ENCODE measurements around the gene RBBP5.

The RBBP5 gene

GRCh38 chr1:205058853-205059252, 62.9 kb downstream of the RBBP5 start:
- in situ Hi-C loops (cut with MboI; ENCODE audit: low sequenced_read_pairs) = no loop called here

DNA sequence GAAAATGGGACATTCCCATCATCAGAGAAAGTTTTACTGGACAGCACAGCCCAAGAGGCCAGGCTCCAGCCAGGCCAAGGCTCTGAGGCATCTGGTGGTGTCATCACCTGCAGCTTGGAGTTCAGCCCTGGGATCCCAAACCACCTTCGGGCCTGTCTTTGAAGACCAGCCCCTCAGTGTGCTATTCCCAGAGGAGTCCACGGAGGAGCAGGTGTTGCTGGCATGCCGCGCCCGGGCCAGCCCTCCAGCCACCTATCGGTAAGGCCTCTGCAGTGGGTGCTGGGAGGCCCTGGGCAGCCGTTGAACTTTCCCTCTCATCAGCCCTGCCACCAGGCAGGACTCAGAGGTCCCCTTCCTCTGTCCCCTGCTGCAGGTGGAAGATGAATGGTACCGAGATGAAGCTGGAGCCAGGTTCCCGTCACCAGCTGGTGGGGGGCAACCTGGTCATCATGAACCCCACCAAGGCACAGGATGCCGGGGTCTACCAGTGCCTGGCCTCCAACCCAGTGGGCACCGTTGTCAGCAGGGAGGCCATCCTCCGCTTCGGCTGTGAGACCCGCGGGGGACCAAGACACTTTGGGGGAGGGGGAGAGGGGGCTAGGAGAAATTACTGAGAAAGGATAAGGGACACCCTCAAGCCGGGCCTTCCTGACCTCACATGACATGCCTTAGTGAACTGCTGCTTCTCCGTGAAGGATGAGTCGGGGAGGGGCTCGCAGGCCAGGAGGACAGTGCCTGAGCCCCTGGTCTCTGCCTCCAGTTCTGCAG, 63.8 kb downstream of the RBBP5 start:
- in situ Hi-C loops (cut with MboI; ENCODE audit: low sequenced_read_pairs) = no loop called here

GRCh38 chr1:205056956-205057568, 64.7 kb downstream of the RBBP5 start:
- in situ Hi-C loops (cut with MboI; ENCODE audit: low sequenced_read_pairs) = no loop called here

- in situ Hi-C loops (cut with MboI; ENCODE audit: low sequenced_read_pairs) = no loop called here
These were observed 65.6 kb downstream of the RBBP5 start for GRCh38 chr1:205056188-205056611.

- in situ Hi-C loops (cut with MboI; ENCODE audit: low sequenced_read_pairs) = no loop called here
These were observed 67.8 kb downstream of the RBBP5 start for GRCh38 chr1:205054013-205054412.

- in situ Hi-C loops (cut with MboI; ENCODE audit: low sequenced_read_pairs) = no loop called here
These were observed 68.5 kb downstream of the RBBP5 start for GRCh38 chr1:205053296-205053695.

- in situ Hi-C loops (cut with MboI; ENCODE audit: low sequenced_read_pairs) = no loop called here
These were observed 69.1 kb downstream of the RBBP5 start for GRCh38 chr1:205052690-205053089.

- in situ Hi-C loops (cut with MboI; ENCODE audit: low sequenced_read_pairs) = no loop called here
These were observed 72.3 kb downstream of the RBBP5 start for GRCh38 chr1:205049479-205049878.

GRCh38 chr1:205048382-205048781, 73.4 kb downstream of the RBBP5 start:
- in situ Hi-C loops (cut with MboI; ENCODE audit: low sequenced_read_pairs) = no loop called here

- in situ Hi-C loops (cut with MboI; ENCODE audit: low sequenced_read_pairs) = no loop called here
These were observed 74.0 kb downstream of the RBBP5 start for GRCh38 chr1:205047764-205048231.

DNA sequence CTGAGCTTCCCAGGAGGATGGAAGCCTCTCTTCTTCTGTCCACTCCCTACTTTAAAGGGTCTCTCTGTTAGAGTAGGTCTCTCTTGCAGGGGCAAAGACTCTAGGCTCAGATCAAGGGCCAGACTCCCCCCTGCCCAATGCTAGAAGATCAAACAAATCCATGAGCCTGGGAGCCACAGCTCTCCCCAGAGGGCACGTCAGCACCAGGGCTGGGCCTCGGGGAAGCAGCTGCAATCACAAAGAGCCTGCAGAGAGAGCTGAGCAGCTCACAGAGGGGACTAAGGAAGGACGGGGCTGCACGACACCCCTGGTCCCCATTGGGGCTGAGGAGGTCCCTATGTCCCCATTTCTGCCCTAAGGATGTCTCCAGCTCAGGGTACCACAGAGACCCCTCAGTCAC, 74.9 kb downstream of the RBBP5 start:
- in situ Hi-C loops (cut with MboI; ENCODE audit: low sequenced_read_pairs) = no loop called here

- in situ Hi-C loops (cut with MboI; ENCODE audit: low sequenced_read_pairs) = no loop called here
These were observed 76.6 kb downstream of the RBBP5 start for GRCh38 chr1:205045146-205045545.

DNA sequence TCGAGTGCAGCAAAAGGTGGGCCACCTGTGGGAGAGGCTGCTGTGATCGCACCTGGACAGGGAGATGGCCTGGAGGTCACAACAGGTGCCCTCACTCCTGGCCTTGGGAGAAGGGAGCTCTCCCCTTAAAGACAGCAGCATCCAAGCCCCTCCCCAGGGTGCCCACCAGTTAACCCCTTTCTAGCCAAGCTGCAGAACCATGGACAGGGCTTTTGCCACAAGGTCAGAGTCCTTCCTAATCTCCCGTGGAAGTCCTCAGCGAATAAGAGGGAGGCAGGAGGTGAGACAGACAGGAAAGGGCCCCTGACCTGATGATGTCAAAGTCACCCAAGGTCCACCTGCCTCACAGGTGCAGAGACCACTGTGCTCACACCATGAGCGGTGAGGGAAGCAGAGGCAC, 77.0 kb downstream of the RBBP5 start:
- in situ Hi-C loops (cut with MboI; ENCODE audit: low sequenced_read_pairs) = no loop called here

GRCh38 chr1:205043866-205044265, 77.9 kb downstream of the RBBP5 start:
- in situ Hi-C loops (cut with MboI; ENCODE audit: low sequenced_read_pairs) = no loop called here

DNA sequence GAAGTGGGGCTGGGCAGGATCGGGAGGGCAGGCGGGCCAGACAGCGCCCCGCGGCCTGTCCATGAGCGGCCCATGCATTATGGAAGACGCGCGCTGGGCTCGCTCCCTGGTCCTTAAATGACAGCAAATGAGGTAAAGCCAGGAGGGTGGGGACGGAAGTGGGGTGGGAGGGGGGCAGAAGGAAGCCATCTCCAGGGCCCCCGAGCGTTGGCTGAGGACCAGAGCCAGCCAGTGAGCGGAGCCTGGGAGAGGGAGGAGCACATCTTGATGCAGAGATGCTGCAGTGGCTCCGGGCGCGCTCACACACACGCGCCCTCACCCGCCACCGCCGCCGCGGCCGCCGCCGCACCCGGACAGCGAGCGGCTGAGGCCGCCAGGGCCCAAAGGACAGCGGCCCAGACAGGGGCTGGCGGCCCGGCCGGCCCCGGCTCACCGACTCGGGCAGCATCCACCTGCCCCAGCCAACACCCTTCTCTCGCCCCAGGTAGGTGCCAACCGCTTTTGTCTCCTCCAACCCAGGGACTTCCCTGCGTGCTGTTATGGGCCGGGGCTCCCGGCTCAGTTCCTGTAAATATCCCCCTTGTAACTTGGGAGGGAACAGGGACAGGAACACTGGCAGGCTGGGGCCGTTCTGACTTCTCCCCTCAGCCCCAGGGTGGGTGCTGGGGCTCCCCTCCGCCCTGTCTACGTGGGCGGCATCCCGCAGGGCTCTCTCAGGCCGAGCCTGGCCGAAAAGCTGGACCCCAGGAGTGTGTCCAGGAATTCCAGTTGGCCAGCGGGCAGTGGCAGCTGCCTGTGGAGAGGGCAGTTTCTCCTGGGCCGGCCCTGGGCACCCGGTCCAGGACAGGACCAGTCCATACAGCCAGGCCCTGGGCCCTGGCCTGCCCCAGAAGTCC, 78.6 kb downstream of the RBBP5 start, which contains the start of gene CNTN2:
Gene CNTN2, plus strand, starts transcription at position 302 of the 896 bp plus-strand sequence. CDS start 9,974 bp downstream, outside the sequence.
- in situ Hi-C loops (cut with MboI; ENCODE audit: low sequenced_read_pairs) = no loop called here

DNA sequence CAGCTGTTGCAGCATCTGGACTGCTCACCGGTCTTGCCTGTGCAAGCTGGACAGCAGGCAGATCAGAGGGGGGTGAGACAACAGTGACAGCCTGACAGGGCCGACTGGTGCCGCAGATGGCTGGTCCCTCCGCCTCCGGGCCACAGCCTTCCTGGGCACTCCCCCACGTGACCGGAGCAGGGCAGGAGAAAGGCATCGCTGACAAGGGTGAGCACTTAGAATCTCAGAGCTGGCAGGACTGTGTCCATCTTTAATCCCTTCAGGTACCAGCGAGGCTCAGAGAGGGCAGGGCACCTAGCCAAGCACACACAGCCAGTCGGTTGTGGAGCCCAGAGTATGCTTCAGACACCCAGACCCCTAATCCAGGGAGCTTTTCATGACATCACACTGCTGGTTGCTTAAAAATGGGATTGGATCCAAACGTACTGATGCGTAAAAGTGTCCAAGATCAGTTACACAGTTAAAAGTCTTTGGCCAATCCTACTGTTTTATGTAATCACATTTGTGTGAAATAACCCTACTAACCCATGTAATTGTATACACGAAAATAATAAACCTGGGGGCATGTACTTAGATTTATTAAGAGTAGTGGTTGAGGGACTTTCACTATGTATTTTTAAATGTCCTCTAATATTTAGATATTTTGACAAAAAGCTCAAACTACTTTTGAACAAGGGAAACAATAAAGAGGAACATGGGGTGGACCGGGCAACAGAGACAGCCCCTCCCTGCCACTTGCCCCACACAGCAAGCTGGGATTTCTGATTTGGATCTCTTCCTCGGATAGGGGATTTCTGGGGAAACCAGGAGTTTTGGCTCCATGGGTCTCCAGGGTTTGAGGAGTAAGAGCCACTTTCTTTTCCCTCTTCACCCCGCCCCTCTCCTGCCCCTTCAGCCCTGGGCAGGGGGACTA, 79.5 kb downstream of the RBBP5 start:
- in situ Hi-C loops (cut with MboI; ENCODE audit: low sequenced_read_pairs) = no loop called here

- in situ Hi-C loops (cut with MboI; ENCODE audit: low sequenced_read_pairs) = no loop called here
These were observed 80.6 kb downstream of the RBBP5 start for GRCh38 chr1:205041001-205041715.

GRCh38 chr1:205038132-205038786, 83.5 kb downstream of the RBBP5 start:
- in situ Hi-C loops (cut with MboI; ENCODE audit: low sequenced_read_pairs) = no loop called here

GRCh38 chr1:205037539-205037938, 84.2 kb downstream of the RBBP5 start:
- in situ Hi-C loops (cut with MboI; ENCODE audit: low sequenced_read_pairs) = no loop called here

Measured in hTERT RPE-1 (cell line).